ACC112 (cell line): ENCODE data around the gene VWA1.
"Not testable (repeated sequence)": the region's sequence is repeated elsewhere in the genome, so short reads cannot be mapped to it uniquely, and the experiment has no call there.

Experiments used
- H2AFZ ChIP-seq: fragments of 200-600 bp; sonication (generic); one replicate; pipeline ENCODE4 v1.6.0; 2017; ENCODE audit warnings: antibody characterized with exemption, low read length; ENCODE audit not compliant: unreplicated experiment
- H3K27ac ChIP-seq: fragments of 200-600 bp; sonication (generic); 2 replicates; pipeline ENCODE4 v1.5.1; 2014; ENCODE audit warnings: low read depth, mild to moderate bottlenecking, antibody characterized with exemption, low read length, moderate library complexity
- H3K27me3 ChIP-seq: fragments of 200-600 bp; sonication (generic); 2 replicates; pipeline ENCODE4 v1.6.1; 2014; ENCODE audit warnings: mild to moderate bottlenecking, antibody characterized with exemption, low read length, moderate library complexity, mixed read lengths; ENCODE audit not compliant: insufficient read depth
- H3K36me3 ChIP-seq: fragments of 200-600 bp; sonication (generic); 2 replicates; pipeline ENCODE4 v1.6.1; 2016; ENCODE audit warnings: mild to moderate bottlenecking, antibody characterized with exemption, low read length, moderate library complexity, mixed read lengths; ENCODE audit not compliant: insufficient read depth
- H3K4me1 ChIP-seq: fragments of 200-600 bp; sonication (generic); one replicate; pipeline ENCODE4 v1.6.1; 2016; ENCODE audit warnings: low read length, mixed read lengths; ENCODE audit not compliant: insufficient read depth, unreplicated experiment, control insufficient read depth
- H3K4me3 ChIP-seq: fragments of 200-600 bp; sonication (generic); 2 replicates; pipeline ENCODE4 v1.5.1; 2014; ENCODE audit warnings: mild to moderate bottlenecking, low read depth, low read length
- H3K79me2 ChIP-seq: fragments of 200-600 bp; sonication (generic); one replicate; pipeline ENCODE4 v1.6.0; 2016; ENCODE audit warnings: low read length; ENCODE audit not compliant: control insufficient read depth, unreplicated experiment, insufficient read depth

Gene VWA1

DNA sequence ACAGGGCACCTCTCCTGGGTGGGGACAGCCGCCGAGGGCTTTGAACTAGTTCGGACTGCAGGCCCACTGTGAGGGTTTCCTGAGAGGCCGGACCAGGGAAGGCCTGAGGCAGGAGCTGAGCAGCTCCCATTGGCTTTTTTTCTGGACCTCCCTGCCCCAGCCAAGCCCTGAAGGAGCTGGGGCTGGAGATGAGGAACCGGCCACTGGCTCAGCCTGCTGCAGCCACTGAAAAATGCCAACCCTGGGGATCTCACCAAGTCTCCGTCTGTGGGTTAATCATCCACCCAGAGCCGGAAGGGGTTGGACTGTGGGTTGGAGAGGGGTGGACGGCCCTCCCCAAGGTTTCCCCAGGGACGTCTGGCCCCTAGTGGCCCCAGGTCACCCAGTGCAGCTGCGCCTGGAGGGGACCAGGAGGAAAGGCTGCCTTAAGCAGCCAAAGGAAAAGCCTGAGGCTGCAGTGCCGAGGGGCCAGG, 2.5 kb downstream of the VWA1 start:
- no peak overlapping the region for H2AFZ ChIP-seq
- H3K79me2 ChIP-seq, result no peaks in the 10 kb centered on the region
- no peak overlapping the region for H3K4me3 ChIP-seq
- H3K27me3 ChIP-seq, result peaks cover 22% of the 10 kb centered on the region; the same call in 1 of the 2 replicates
- H3K4me1 ChIP-seq, result peaks cover 3% of the 10 kb centered on the region
- H3K27ac ChIP-seq, result no peak overlapping the region
- H3K36me3 ChIP-seq, result no peaks in the 10 kb centered on the region

DNA sequence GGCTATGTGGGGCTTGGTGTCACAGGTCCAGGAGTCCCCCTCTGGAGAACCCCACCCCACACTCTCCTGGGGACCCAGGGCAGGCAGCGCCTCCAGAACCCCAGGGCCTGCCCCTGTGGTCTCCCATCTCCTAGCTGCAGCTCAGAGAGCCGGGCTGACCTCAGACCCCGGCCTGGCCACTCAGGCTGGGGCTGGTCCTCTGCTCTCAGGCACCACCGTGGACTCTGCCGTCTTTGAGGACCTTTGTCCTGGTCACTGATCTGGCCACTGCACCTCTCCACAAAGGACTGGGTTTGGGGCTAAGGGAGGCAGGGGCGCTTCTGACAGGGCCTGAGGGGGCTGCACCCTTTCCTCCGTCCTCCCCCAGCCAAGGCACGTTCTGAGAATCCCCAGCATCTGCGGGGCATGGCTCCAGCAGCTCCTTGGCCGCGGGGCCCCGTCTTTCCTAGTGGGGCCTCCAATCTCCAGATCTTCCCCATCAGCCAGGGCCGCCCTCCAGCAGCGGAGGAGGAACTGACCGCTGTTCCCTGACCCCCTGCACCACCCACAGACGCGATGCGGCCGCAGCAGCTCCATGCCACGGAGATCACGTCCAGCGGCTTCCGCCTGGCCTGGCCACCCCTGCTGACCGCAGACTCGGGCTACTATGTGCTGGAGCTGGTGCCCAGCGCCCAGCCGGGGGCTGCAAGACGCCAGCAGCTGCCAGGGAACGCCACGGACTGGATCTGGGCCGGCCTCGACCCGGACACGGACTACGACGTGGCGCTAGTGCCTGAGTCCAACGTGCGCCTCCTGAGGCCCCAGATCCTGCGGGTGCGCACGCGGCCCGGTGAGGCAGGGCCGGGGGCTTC, 3.3 kb downstream of the VWA1 start:
- no peak overlapping the region for H2AFZ ChIP-seq
- no peak overlapping the region for H3K4me3 ChIP-seq
- no peak overlapping the region for H3K27ac ChIP-seq
- H3K79me2 ChIP-seq, result no peaks in the 10 kb centered on the region
- H3K27me3 ChIP-seq, result peaks cover 22% of the 10 kb centered on the region; the same call in 1 of the 2 replicates
- H3K4me1 ChIP-seq, result no peaks in the 10 kb centered on the region
- no peaks in the 10 kb centered on the region for H3K36me3 ChIP-seq

- H3K4me1 ChIP-seq, result no peaks in the 10 kb centered on the region
- H3K27ac ChIP-seq, result no peak overlapping the region
Measured at GRCh38 chr1:1439546-1440261, 4.2 kb downstream of the VWA1 start.

DNA sequence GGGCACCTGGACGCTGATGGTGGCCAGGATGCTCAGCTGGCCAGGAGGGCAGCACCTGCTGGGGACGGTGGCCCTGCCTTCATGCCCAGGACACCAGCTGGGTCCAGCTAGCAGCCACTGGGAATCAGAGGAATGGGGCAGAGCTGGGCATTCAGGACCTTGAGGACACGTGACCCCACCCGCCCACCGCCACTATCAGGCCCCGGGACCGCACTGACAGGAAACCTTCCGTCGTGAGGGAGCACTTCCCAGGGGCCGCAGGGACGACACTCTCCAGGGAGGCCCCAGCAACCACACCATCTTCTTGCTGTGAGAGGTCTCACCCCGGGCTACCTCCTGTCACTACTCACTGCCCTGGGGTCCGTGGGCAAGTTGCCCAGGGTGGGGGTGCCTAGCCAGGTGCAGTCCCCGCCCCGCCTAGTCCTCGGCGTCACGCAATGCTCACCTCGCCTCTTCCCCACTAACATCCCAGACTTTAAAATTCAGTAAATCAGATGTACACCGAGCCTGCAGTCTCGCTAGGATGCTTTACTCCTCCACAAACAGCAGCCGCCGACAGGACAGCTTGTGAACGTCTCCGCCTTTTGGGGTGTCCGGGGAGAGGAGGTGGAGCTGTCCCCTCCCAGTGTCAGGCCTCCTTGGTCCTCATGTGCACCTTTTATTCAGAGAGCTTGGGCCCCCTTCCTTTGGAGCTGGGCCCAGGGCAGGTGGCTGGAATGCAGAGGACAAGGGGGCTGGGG, 4.9 kb downstream of the VWA1 start:
- no peak overlapping the region for H2AFZ ChIP-seq

More at GRCh38 chr1:1439546-1440261, 4.2 kb downstream of the VWA1 start:
- Histone ChIP-seq H2AFZ (no peak overlapping the region), H3K4me3 (no peak overlapping the region), H3K27me3 (peaks cover 22% of the 10 kb centered on the region; the same call in 1 of the 2 replicates), H3K36me3 (no peaks in the 10 kb centered on the region), H3K79me2 (no peaks in the 10 kb centered on the region)

DNA sequence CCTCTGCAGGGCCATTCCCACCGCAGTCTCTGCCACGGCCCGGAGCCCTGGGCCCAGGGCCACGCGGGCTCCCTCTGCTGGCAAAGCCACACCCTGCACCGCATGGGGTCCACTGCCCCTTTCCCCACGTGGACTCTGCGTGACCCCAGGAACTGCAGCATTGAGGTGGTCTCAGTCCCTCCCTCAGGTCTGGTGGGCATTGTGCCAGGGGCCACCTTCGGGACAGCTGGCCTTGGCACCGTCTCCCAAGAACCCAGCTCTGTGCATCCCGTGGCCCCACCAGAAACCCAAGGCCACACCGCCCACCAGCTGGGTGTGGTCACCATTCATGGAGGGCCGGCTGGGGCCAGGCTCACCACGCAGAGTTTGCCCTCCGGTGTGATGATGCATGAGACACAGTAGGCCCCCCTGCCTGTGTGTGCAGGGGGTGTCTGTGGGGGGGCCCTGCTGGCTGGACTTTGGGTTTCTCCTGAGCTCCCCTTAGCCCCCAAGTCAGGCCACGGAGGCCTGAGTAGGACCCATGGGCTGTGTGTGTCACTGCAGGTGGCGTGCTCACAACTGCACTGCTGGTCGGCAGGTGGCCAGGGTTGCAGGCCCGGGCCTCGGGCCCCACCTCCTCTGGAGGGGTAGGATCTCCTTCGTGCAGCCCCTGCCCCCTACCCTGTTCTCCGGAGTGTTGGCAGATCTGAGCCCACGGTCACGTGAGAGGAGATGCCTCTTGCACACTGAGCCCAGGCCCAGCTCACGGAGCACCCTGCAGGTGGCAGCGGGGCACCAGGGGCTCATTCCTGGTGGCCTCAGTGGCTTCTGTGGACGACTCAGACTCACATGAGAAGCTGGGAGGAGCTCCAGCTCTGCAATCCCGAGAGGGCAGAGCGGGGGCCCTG, 5.8 kb downstream of the VWA1 start:
- no peak overlapping the region for H3K27ac ChIP-seq
- H2AFZ ChIP-seq, result no peak overlapping the region

More for the DNA sequence above, 4.9 kb downstream of the VWA1 start:
- Histone ChIP-seq H3K4me1 (no peaks in the 10 kb centered on the region), H3K36me3 (no peaks in the 10 kb centered on the region), H3K79me2 (no peaks in the 10 kb centered on the region), H3K4me3 (no peak overlapping the region), H3K27me3 (peaks cover 18% of the 10 kb centered on the region; the same call in 1 of the 2 replicates), H3K27ac (no peak overlapping the region)

GRCh38 chr1:1442069-1442770, 6.7 kb downstream of the VWA1 start:
- Histone ChIP-seq H3K36me3 (no peaks in the 10 kb centered on the region), H3K27me3 (peaks cover 9% of the 10 kb centered on the region; the same call in 1 of the 2 replicates), H3K4me1 (no peaks in the 10 kb centered on the region)

More for the DNA sequence above, 5.8 kb downstream of the VWA1 start:
- no peak overlapping the region for H3K4me3 ChIP-seq
- no peaks in the 10 kb centered on the region for H3K4me1 ChIP-seq
- H3K27me3 ChIP-seq, result peaks cover 14% of the 10 kb centered on the region; the same call in 1 of the 2 replicates
- no peaks in the 10 kb centered on the region for H3K79me2 ChIP-seq
- no peaks in the 10 kb centered on the region for H3K36me3 ChIP-seq

DNA sequence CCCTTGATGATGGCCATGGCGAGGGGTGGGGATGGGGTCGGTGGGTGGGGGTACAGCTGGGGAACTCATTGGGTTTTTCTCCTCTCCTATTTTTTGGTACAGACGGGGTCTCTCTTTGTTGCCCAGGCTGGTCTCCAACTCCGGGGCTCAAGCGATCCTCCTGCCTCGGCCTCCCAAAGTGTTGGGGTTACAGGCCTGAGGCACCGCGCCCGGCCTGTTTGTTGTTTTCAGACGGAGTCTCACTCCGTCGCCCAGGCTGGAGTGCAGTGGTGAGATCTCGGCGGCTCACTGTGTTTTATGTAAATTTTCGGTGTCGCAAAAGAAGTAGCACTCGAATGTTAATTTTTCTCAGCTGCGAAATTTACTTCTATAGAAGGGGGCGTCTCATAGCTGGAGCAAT, 11.1 kb downstream of the VWA1 start:
- H3K27me3 ChIP-seq, H3K4me1 ChIP-seq, H3K27ac ChIP-seq, H3K36me3 ChIP-seq, H2AFZ ChIP-seq, H3K79me2 ChIP-seq, H3K4me3 ChIP-seq: not testable (repeated sequence)

More at GRCh38 chr1:1442069-1442770, 6.7 kb downstream of the VWA1 start:
- Histone ChIP-seq H3K4me3 (no peak overlapping the region), H3K79me2 (no peaks in the 10 kb centered on the region), H3K27ac (no peak overlapping the region), H2AFZ (no peak overlapping the region)

- Histone ChIP-seq H3K79me2 (no peaks in the 10 kb centered on the region), H3K4me1 (no peaks in the 10 kb centered on the region), H3K27ac (no peak within 1 kb of the TSS), H3K27me3 (peaks cover 4% of the 10 kb centered on the region; the same call in 1 of the 2 replicates), H2AFZ (no peak within 1 kb of the TSS), H3K4me3 (no peak within 1 kb of the TSS), H3K36me3 (no peaks in the 10 kb centered on the region)
Measured at GRCh38 chr1:1449099-1449739, 13.7 kb downstream of the VWA1 start, which contains the start of gene ATAD3C. ATAD3C (plus strand) TSS chr1:1449689; CDS start chr1:1450684, 995 bp downstream.

DNA sequence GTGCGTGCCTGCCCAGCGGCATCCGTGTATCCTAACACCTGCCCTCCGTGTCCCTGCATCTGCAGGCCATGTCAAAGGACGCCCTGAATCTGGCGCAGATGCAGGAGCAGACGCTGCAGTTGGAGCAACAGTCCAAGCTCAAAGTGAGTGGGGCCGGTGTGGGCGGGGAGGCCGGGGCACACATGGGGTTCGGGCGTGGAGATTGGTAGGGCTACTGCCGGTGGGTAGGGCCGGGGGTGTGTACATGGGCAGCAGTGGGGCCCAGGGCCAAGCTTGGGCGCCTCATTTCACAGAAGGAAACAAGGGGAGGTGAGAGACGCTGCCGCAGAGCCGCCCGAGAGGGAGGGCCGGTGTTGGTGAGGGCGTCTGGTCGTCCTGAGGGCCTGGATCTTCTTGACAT, 15.1 kb downstream of the VWA1 start:
- not testable (repeated sequence) for H3K4me1 ChIP-seq, H3K4me3 ChIP-seq, H3K27ac ChIP-seq, H3K27me3 ChIP-seq, H2AFZ ChIP-seq, H3K36me3 ChIP-seq, H3K79me2 ChIP-seq
